HEK293 (cell line): ENCODE results near the gene PRSS22.
A peak's percentile ranks its signal among the peaks of the same experiment; 100 is the strongest.

Experiments
- GLI2 ChIP-seq: fragments of 450-650 bp; formaldehyde crosslinking; IDR thresholded peaks from 2 replicates; pipeline ENCODE4; 2017; ENCODE audit warnings: missing biosample characterization, missing genetic modification characterization, low read depth, borderline replicate concordance
- HOXC10 ChIP-seq: sonication (generic); formaldehyde crosslinking; IDR thresholded peaks from 2 replicates; pipeline ENCODE4 v1.8.1; 2023; ENCODE audit warnings: mild to moderate bottlenecking, missing genetic modification reagents
- IKZF3 ChIP-seq: fragments of 450-650 bp; IDR thresholded peaks from 2 replicates; pipeline ENCODE4 v1.5.0; 2018; ENCODE audit warnings: missing biosample characterization, mild to moderate bottlenecking, missing genetic modification characterization, moderate library complexity
- KLF16 ChIP-seq: fragments of 450-650 bp; formaldehyde crosslinking; IDR thresholded peaks from 2 replicates; pipeline ENCODE4 v1.5.1; 2017; ENCODE audit warnings: missing biosample characterization, missing genetic modification characterization
- RBAK ChIP-seq: fragments of 450-650 bp; formaldehyde crosslinking; IDR thresholded peaks from 2 replicates; pipeline ENCODE4 v1.5.1; 2016; ENCODE audit warnings: missing biosample characterization, missing genetic modification characterization
- WT1 ChIP-seq: fragments of 450-650 bp; formaldehyde crosslinking; IDR thresholded peaks from 2 replicates; pipeline ENCODE4 v1.5.1; 2016; ENCODE audit warnings: missing biosample characterization, missing genetic modification characterization
- ZBTB20 ChIP-seq: fragments of 450-650 bp; formaldehyde crosslinking; IDR thresholded peaks from 2 replicates; pipeline ENCODE4 v1.5.1; 2016; ENCODE audit warnings: missing biosample characterization, missing genetic modification characterization
- ZEB2 ChIP-seq: fragments of 450-650 bp; formaldehyde crosslinking; IDR thresholded peaks from 2 replicates; pipeline ENCODE4 v1.5.1; 2016; ENCODE audit warnings: missing biosample characterization, missing genetic modification characterization
- ZFHX2 ChIP-seq: fragments of 450-650 bp; formaldehyde crosslinking; conservative IDR thresholded peaks from 2 replicates; pipeline ENCODE4 v1.5.1; 2016; ENCODE audit warnings: missing biosample characterization, missing genetic modification characterization
- ZNF169 ChIP-seq: fragments of 450-650 bp; formaldehyde crosslinking; IDR thresholded peaks from 2 replicates; pipeline ENCODE4 v1.5.1; 2016; ENCODE audit warnings: missing biosample characterization, missing genetic modification characterization
- ZNF184 ChIP-seq: fragments of 450-650 bp; IDR thresholded peaks from 2 replicates; pipeline ENCODE4 v1.5.1; 2018; ENCODE audit warnings: missing biosample characterization, mild to moderate bottlenecking, missing genetic modification characterization
- ZNF24 ChIP-seq: fragments of 450-650 bp; formaldehyde crosslinking; IDR thresholded peaks from 2 replicates; pipeline ENCODE4 v1.5.1; 2016; ENCODE audit warnings: missing biosample characterization, missing genetic modification characterization
- ZNF366 ChIP-seq: fragments of 450-650 bp; formaldehyde crosslinking; conservative IDR thresholded peaks from 2 replicates; pipeline ENCODE4 v1.5.1; 2016; ENCODE audit warnings: missing biosample characterization, missing genetic modification characterization
- ZNF555 ChIP-seq: fragments of 450-650 bp; formaldehyde crosslinking; conservative IDR thresholded peaks from 2 replicates; pipeline ENCODE4 v1.5.1; 2017; ENCODE audit warnings: missing biosample characterization, mild to moderate bottlenecking, missing genetic modification characterization, inconsistent platforms
- ZNF560 ChIP-seq: fragments of 450-650 bp; formaldehyde crosslinking; IDR thresholded peaks from 2 replicates; pipeline ENCODE4 v1.5.1; 2017; ENCODE audit warnings: missing biosample characterization, missing genetic modification characterization, borderline replicate concordance
- ZNF645 ChIP-seq: fragments of 450-650 bp; formaldehyde crosslinking; IDR thresholded peaks from 2 replicates; pipeline ENCODE4; 2016; ENCODE audit warnings: missing biosample characterization, missing genetic modification characterization
- ZNF660 ChIP-seq: fragments of 450-650 bp; IDR thresholded peaks from 2 replicates; pipeline ENCODE4 v1.5.1; 2018; ENCODE audit warnings: missing biosample characterization, mild to moderate bottlenecking, missing genetic modification characterization
- ZNF701 ChIP-seq: fragments of 450-650 bp; formaldehyde crosslinking; IDR thresholded peaks from 2 replicates; pipeline ENCODE4 v1.5.1; 2016; ENCODE audit warnings: missing biosample characterization, missing genetic modification characterization
- ZNF707 ChIP-seq: fragments of 450-650 bp; formaldehyde crosslinking; IDR thresholded peaks from 2 replicates; pipeline ENCODE4 v1.5.1; 2016; ENCODE audit warnings: missing biosample characterization, missing genetic modification characterization
- ZNF76 ChIP-seq: fragments of 450-650 bp; formaldehyde crosslinking; IDR thresholded peaks from 2 replicates; pipeline ENCODE4; 2016; ENCODE audit warnings: low read depth, missing biosample characterization, missing genetic modification characterization, borderline replicate concordance
- ZNF776 ChIP-seq: fragments of 450-650 bp; formaldehyde crosslinking; IDR thresholded peaks from 2 replicates; pipeline ENCODE4 v1.5.0; 2017; ENCODE audit warnings: missing biosample characterization, missing genetic modification characterization, borderline replicate concordance
- ZNF785 ChIP-seq: fragments of 450-650 bp; formaldehyde crosslinking; IDR thresholded peaks from 2 replicates; pipeline ENCODE4 v1.5.1; 2016; ENCODE audit warnings: missing biosample characterization, missing genetic modification characterization
- ZNF843 ChIP-seq: fragments of 450-650 bp; formaldehyde crosslinking; IDR thresholded peaks from 2 replicates; pipeline ENCODE4 v1.5.1; 2016; ENCODE audit warnings: missing biosample characterization, missing genetic modification characterization
- TF ChIP-seq, protein P1 (sequence below): fragments of 450-650 bp; formaldehyde crosslinking; IDR thresholded peaks from 2 replicates; pipeline ENCODE4 v1.5.1; 2016; ENCODE audit warnings: missing biosample characterization, missing genetic modification characterization
- TF ChIP-seq, protein P2 (sequence below): fragments of 450-650 bp; formaldehyde crosslinking; IDR thresholded peaks from 2 replicates; pipeline ENCODE4 v1.5.1; 2016; ENCODE audit warnings: missing biosample characterization, missing genetic modification characterization
- TF ChIP-seq, protein P3 (sequence below): fragments of 450-650 bp; formaldehyde crosslinking; IDR thresholded peaks from 2 replicates; pipeline ENCODE4 v1.5.1; 2017; ENCODE audit warnings: missing biosample characterization, missing genetic modification characterization
- TF ChIP-seq, protein P4 (sequence below): fragments of 450-650 bp; IDR thresholded peaks from 2 replicates; pipeline ENCODE4 v1.5.1; 2018; ENCODE audit warnings: missing biosample characterization, mild to moderate bottlenecking, missing genetic modification characterization
- TF ChIP-seq, protein P5 (sequence below): fragments of 450-650 bp; formaldehyde crosslinking; IDR thresholded peaks from 2 replicates; pipeline ENCODE4 v1.5.1; 2017; ENCODE audit warnings: missing biosample characterization, missing genetic modification characterization
- TF ChIP-seq, protein P6 (sequence below): fragments of 450-650 bp; formaldehyde crosslinking; IDR thresholded peaks from 2 replicates; pipeline ENCODE4 v1.5.1; 2016; ENCODE audit warnings: missing biosample characterization, missing genetic modification characterization
- TF ChIP-seq, protein P7 (sequence below): IDR thresholded peaks from 2 replicates; pipeline ENCODE4 v1.6.1; 2011; ENCODE audit warnings: mild to moderate bottlenecking, low read depth, low read length, borderline replicate concordance

PRSS22 gene

DNA sequence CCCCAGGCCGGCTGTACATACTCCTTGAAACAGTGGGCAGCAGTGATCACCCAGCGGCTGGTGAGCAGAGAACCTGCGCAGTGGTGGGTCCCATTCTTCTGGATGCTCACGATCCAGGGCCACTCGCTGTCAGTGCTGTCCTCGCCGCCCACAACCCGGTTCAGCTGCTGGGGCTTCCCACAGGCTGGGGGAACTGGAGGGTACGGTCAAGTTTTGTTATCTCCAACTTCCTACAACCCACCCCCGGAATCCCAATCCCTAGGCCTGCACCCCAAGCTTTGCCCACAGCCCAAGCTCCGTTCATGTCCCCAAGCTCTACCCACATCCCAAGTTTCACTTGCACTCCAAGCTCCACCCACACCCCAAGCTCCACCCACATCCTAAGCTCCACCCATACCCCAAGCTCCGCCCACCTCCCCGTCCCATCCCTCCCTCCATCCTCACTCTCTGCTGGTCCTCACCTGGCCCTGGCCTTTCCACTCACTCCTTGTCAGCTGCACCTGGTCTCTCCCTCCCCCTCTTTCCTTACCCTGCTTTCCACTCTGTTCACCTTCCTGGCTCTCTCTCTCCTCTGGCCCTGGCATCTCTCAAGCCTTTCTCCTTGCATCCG lies 1.8 kb downstream of the PRSS22 start (continued):
- TF ChIP-seq, protein P1, sequence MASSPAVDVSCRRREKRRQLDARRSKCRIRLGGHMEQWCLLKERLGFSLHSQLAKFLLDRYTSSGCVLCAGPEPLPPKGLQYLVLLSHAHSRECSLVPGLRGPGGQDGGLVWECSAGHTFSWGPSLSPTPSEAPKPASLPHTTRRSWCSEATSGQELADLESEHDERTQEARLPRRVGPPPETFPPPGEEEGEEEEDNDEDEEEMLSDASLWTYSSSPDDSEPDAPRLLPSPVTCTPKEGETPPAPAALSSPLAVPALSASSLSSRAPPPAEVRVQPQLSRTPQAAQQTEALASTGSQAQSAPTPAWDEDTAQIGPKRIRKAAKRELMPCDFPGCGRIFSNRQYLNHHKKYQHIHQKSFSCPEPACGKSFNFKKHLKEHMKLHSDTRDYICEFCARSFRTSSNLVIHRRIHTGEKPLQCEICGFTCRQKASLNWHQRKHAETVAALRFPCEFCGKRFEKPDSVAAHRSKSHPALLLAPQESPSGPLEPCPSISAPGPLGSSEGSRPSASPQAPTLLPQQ = no peak
- TF ChIP-seq, protein P2, sequence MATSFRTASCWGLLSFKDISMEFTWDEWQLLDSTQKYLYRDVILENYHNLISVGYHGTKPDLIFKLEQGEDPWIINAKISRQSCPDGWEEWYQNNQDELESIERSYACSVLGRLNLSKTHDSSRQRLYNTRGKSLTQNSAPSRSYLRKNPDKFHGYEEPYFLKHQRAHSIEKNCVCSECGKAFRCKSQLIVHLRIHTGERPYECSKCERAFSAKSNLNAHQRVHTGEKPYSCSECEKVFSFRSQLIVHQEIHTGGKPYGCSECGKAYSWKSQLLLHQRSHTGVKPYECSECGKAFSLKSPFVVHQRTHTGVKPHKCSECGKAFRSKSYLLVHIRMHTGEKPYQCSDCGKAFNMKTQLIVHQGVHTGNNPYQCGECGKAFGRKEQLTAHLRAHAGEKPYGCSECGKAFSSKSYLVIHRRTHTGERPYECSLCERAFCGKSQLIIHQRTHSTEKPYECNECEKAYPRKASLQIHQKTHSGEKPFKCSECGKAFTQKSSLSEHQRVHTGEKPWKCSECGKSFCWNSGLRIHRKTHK = no peak
- TF ChIP-seq, protein P3, sequence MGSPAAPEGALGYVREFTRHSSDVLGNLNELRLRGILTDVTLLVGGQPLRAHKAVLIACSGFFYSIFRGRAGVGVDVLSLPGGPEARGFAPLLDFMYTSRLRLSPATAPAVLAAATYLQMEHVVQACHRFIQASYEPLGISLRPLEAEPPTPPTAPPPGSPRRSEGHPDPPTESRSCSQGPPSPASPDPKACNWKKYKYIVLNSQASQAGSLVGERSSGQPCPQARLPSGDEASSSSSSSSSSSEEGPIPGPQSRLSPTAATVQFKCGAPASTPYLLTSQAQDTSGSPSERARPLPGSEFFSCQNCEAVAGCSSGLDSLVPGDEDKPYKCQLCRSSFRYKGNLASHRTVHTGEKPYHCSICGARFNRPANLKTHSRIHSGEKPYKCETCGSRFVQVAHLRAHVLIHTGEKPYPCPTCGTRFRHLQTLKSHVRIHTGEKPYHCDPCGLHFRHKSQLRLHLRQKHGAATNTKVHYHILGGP (tag by site-specific recombination) = no peak
- TF ChIP-seq ZNF707 (no peak), HOXC10 (CRISPR knock-in tag) (no peak), ZEB2 (no peak), ZNF776 (tag by site-specific recombination) (no peak), ZNF24 (tag by site-specific recombination) (no peak), ZNF76 (tag by site-specific recombination) (no peak), ZNF560 (tag by site-specific recombination) (no peak), IKZF3 (tag by site-specific recombination) (no peak), GLI2 (tag by site-specific recombination) (no peak), ZNF366 (tag by site-specific recombination) (peak; percentile 94), ZNF555 (tag by site-specific recombination) (no peak), ZNF660 (tag by site-specific recombination) (no peak), ZBTB20 (tag by site-specific recombination) (no peak), ZFHX2 (tag by site-specific recombination) (peak; percentile 94), ZNF843 (tag by site-specific recombination) (no peak), ZNF184 (tag by site-specific recombination) (no peak), RBAK (tag by site-specific recombination) (no peak), KLF16 (tag by site-specific recombination) (no peak), ZNF785 (no peak), ZNF645 (no peak), ZNF701 (tag by site-specific recombination) (no peak), WT1 (tag by site-specific recombination) (no peak), ZNF169 (tag by site-specific recombination) (no peak)
- TF ChIP-seq, protein P4, sequence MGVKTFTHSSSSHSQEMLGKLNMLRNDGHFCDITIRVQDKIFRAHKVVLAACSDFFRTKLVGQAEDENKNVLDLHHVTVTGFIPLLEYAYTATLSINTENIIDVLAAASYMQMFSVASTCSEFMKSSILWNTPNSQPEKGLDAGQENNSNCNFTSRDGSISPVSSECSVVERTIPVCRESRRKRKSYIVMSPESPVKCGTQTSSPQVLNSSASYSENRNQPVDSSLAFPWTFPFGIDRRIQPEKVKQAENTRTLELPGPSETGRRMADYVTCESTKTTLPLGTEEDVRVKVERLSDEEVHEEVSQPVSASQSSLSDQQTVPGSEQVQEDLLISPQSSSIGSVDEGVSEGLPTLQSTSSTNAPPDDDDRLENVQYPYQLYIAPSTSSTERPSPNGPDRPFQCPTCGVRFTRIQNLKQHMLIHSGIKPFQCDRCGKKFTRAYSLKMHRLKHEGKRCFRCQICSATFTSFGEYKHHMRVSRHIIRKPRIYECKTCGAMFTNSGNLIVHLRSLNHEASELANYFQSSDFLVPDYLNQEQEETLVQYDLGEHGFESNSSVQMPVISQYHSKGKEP (tag by site-specific recombination) = no peak
- TF ChIP-seq, protein P5, sequence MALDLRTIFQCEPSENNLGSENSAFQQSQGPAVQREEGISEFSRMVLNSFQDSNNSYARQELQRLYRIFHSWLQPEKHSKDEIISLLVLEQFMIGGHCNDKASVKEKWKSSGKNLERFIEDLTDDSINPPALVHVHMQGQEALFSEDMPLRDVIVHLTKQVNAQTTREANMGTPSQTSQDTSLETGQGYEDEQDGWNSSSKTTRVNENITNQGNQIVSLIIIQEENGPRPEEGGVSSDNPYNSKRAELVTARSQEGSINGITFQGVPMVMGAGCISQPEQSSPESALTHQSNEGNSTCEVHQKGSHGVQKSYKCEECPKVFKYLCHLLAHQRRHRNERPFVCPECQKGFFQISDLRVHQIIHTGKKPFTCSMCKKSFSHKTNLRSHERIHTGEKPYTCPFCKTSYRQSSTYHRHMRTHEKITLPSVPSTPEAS (tag by site-specific recombination) = no peak
- TF ChIP-seq, protein P6, sequence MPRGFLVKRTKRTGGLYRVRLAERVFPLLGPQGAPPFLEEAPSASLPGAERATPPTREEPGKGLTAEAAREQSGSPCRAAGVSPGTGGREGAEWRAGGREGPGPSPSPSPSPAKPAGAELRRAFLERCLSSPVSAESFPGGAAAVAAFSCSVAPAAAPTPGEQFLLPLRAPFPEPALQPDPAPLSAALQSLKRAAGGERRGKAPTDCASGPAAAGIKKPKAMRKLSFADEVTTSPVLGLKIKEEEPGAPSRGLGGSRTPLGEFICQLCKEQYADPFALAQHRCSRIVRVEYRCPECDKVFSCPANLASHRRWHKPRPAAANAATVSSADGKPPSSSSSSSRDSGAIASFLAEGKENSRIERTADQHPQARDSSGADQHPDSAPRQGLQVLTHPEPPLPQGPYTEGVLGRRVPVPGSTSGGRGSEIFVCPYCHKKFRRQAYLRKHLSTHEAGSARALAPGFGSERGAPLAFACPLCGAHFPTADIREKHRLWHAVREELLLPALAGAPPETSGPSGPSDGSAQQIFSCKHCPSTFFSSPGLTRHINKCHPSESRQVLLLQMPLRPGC (tag by site-specific recombination) = no peak
- TF ChIP-seq, protein P7, sequence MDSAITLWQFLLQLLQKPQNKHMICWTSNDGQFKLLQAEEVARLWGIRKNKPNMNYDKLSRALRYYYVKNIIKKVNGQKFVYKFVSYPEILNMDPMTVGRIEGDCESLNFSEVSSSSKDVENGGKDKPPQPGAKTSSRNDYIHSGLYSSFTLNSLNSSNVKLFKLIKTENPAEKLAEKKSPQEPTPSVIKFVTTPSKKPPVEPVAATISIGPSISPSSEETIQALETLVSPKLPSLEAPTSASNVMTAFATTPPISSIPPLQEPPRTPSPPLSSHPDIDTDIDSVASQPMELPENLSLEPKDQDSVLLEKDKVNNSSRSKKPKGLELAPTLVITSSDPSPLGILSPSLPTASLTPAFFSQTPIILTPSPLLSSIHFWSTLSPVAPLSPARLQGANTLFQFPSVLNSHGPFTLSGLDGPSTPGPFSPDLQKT = no peak
